Hepatocyte (in vitro differentiated cells): Measurements from ENCODE around the gene ABHD8.

Experiments used
- CTCF ChIP-seq: fragments of 200-600 bp; sonication (generic); IDR thresholded peaks from 2 replicates; pipeline ENCODE4 v1.5.1; 2016; ENCODE audit warnings: antibody characterized with exemption, mild to moderate bottlenecking; ENCODE audit not compliant: poor library complexity
- EZH2 ChIP-seq: fragments of 200-600 bp; sonication (generic); IDR thresholded peaks from 2 replicates; pipeline ENCODE4 v1.6.1; 2016; ENCODE audit warnings: antibody characterized with exemption, mild to moderate bottlenecking, borderline replicate concordance

DNA sequence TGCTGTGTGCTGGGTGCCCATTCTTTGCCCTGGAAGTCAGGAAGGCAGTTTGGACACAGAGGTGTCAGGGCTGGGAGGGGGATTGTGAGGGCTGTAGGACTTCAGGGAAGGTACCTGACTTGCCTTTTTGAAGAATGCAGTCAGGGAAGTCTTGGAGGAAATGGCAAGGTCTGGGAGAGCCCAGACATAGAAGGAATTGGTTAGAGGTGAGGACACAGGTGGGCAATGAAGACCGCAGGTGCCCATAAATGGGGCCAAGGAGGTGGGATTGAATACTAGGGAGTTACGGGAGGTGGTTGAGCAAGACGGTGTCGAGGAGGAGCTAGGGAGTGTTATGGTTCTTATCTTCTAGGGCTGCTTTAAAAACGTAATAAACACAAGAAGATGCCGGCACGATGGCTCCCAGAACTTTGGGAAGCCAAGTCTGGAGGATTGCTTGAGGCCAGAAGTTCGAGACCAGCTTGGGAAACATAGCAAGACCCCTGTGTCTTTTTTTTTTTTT lies 4.7 kb upstream of the ABHD8 start:
- no peak for TF ChIP-seq EZH2
- TF ChIP-seq CTCF, result no peak
